Non-pigmented ciliary epithelial cell (primary cell): Measurements from ENCODE around the gene GNG14.
A peak's percentile ranks its signal among the peaks of the same experiment; 100 is the strongest.
"Not testable (repeated sequence)": the region's sequence is repeated elsewhere in the genome, so short reads cannot be mapped to it uniquely, and the experiment has no call there.

Experiments
- DNase-seq: peaks from one replicate; pipeline ENCODE4 v3.0.0-alpha.2; 2010; ENCODE audit warnings: low read depth

GNG14 gene

DNA sequence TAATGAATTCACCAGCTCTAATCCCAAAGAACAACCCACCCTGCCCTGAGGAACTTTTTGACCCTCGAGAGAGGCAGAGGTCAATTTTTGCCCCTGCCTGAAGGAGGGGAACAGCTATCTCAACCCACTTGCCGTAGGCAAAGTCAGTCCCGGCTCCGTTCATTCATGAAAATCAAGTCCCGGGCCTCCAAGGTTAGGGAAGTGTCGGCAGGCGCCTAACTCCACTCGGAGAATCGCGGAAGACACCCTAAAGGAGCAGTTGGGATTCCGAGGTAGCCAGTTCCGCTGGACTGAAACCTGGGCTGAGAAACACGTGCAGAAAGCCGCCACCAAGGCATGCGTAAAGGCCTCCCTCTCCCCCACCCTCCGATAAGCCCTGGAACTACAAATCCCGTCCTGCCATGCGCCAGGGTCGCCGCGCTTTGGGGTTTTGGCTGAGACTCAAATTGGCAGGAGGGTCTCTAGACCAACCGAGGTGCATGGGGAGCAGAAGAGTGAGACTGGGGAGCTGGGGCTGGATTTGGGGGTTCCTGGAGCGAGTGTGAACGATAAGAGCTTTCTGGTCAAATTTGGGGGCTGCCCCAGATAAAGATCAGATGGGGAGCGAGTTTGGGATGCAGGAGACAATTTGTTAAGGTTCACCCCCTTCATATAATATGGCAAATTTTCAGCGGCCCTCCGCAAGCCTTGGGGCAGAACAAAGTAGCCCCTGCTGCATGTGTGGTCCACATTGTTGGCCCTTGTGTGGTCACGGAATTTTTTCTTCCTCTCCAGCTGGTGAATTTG lies 36.0 kb downstream of the GNG14 start, which contains the start of gene TNPO2:
Gene TNPO2, minus strand, starts transcription at position 292 of the 786 bp plus-strand sequence. CDS start 2,955 bp downstream, outside the sequence.
- no peak for DNase-seq

DNA sequence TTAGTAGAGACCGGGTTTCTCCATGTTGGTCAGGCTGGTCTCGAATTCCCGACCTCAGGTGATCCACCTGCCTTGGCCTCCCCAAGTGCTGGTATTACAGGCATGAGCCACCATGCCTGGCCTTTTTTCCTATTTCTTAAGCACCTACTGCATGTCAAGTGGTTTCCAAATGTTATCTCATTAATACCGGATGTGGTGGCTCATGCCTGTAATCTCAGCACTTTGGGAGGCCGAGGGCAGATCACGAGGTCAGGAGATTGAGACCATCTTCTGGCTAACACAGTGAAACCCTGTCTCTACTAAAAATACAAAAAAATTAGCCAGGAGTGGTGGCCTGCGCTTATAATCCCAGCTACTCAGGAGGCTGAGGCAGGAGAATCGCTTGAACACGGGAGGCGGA lies 37.8 kb downstream of the GNG14 start:
- DNase-seq = not testable (repeated sequence)

GRCh38 chr19:12726988-12727316 lies 39.2 kb downstream of the GNG14 start:
- DNase-seq = no peak

DNA sequence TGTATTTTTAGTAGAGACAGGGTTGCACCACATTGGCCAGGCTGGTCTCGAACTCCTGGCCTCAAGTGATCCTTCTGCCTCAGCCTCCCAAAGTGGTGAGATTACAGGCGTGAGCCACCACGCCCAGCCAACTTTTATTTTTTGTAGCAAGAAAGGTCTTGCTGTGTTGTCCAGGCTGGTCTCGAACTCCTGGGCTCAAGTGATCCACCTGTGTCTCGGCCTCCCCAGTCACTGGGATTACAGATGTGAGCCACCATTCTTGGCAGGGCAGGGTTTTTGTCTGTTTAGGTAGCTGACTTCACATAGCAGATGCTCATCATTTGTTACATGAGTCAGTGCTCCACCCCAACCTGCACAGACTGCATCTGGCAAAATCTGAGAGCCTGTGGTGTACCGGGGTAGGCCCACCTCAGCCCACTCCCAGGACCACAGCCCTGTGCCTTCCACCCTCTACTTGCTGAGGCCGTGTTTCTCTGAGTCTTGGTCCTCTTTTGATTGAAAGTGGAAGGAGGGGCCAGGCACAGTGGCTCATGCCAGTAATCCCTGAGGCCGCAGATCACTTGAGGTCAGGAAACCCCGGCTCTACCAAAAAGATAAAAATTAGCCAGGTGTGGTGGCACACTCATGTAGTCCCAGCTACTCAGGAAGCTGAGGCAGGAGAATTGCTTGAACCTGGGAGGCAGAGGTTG lies 40.1 kb downstream of the GNG14 start:
- DNase-seq = no peak

DNA sequence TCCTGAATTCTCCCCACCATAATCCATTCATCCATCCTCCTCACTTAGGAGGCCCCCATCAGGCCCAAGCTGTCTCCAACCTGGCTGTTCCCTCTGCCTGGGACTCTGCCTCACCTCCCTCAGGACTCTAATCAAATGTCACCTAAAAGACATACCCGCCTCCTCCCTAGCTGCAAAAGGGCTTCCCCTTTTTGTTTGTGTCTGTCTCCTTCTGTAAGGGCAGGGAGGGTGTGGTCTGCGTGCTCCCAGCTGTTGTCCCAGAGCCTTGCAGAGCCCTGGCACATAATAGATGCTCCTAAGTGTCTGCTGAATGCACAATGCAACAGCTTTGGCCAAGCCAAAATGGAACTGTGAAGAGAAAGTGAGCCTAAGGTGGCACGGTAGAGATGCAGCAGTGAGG lies 42.3 kb downstream of the GNG14 start:
- DNase-seq = no peak

GRCh38 chr19:12731337-12731736 lies 43.5 kb downstream of the GNG14 start:
- no peak for DNase-seq

DNA sequence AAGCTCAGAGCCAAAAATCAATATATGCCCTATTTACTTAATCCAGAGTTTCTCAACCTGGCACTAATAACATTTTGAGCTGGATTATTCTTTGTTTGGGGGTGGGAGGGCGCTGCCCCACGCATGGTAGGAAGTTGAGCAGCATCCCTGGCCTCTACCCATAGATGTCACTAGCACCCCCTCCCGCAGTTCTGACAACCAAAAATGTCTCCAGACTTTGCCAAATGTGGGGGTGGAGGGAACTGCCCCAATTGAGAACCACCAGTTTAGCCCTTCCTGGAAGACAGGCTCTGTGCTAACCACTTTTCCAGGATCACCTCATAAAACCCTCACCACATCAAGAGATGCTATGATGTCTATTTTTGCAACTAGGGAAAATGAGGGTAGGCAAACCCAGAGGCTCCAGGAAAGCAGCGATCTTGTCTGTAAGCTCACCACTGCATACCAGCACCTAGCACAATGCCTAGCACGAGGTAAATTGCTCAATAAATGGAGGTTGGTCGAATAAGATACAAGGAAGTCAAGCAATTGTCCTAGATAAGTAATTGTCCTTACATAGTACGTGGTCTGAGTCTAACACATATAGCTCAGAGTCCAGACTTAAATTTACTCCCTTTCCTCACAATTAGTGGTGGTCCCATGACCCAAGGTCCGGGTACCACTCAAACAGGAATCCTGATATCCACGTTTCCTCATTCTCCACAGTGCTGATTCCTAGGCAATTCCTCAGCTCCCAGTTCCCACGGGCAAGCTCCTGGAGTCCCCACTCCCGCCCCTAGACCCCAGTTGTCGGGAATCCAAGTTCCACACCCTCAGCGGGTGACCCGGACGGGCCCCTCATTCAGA lies 45.8 kb downstream of the GNG14 start:
- no peak for DNase-seq

DNA sequence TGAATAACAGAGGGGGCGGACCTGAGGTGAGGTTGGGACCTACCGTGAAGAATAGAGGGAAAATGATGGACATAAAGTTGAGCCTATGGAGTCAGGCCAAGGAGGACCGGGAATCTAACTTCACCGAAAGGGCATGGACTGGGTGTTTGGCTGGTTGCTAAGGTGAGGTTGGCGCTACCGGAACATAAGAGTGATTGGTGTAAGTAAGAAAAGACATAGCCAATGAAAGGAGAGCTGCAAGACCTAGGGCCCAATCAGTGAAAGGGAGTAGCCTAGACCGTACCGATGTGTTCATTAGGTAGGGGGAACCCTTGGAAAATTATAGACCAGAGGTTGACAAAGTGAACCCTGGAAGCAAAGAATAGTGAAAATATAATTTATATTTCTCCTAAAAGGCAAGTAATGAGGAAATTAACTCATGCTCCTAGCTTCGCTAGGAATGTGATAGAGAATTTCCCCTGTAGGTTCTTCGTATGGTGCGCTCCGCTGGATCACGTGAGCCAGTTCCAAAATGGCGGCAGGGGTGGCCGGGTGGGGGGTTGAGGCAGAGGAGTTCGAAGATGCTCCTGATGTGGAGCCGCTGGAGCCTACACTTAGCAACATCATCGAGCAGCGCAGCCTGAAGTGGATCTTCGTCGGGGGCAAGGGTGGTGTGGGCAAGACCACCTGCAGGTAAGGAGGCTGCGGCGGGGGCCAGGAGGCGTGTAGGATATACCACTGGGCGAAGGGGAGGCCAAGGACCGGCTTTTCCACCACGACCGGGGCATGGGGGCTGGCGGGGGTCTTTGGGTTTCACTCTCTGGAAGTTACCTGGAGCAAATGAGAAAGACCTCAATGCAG lies 49.4 kb downstream of the GNG14 start, which contains the start of gene GET3:
Gene GET3, plus strand, starts transcription at position 503 of the 840 bp plus-strand sequence. Its CDS starts 9 bp downstream, at position 512.
- DNase-seq = peak; percentile 100

GRCh38 chr19:12737835-12738351 lies 50.1 kb downstream of the GNG14 start:
- no peak for DNase-seq
